BLaER1 treated with 17β-estradiol and CSF1 and Interleukin-3, amounts not matched to agents 10 nM and 100 nM (cell line): ENCODE data around the gene VBP1.
"Not testable (repeated sequence)": the region's sequence is repeated elsewhere in the genome, so short reads cannot be mapped to it uniquely, and the experiment has no call there.

Experiments
- H3K27ac ChIP-seq, 11 experiments: shearing (Covaris generic); formaldehyde crosslinking; 2 replicates each; pipeline ENCODE4 v1.8.1; 2022
- H3K27me3 ChIP-seq, 11 experiments: shearing (Covaris generic); formaldehyde crosslinking; 2 replicates each; pipeline ENCODE4 v1.8.1; 2022
- H3K36me3 ChIP-seq, 11 experiments: shearing (Covaris generic); formaldehyde crosslinking; 2 replicates each; pipeline ENCODE4 v1.8.1; 2022
- H3K4me1 ChIP-seq, 10 experiments: shearing (Covaris generic); formaldehyde crosslinking; 2 replicates each; pipeline ENCODE4 v1.8.1; 2022
- H3K4me2 ChIP-seq, 11 experiments: shearing (Covaris generic); formaldehyde crosslinking; 2 replicates each; pipeline ENCODE4 v1.8.1; 2022
- H3K4me3 ChIP-seq, 10 experiments: shearing (Covaris generic); formaldehyde crosslinking; 2 replicates each; pipeline ENCODE4 v1.8.1; 2022
- H3K9ac ChIP-seq, 11 experiments: shearing (Covaris generic); formaldehyde crosslinking; 2 replicates each; pipeline ENCODE4 v1.8.1; 2022
- H3K9me3 ChIP-seq, 11 experiments: shearing (Covaris generic); formaldehyde crosslinking; replicated peaks in 1 of 11; 2 replicates each; pipeline ENCODE4 v1.8.1; 2022
- H4K20me1 ChIP-seq, 11 experiments: shearing (Covaris generic); formaldehyde crosslinking; 2 replicates each; pipeline ENCODE4 v1.8.1; 2022
- Cebpa-rat ChIP-seq, 11 experiments: shearing (Covaris generic); IDR thresholded peaks; 2 replicates each; pipeline ENCODE4 v1.8.1; 2022

VBP1 gene

GRCh38 chrX:155216940-155217440 is 730 bp downstream of the VBP1 start:
- no peak for TF ChIP-seq Cebpa-rat (IDR thresholded peaks at IDR 0.05)
- H3K27me3 ChIP-seq: peaks cover 10 to 81% (median 63%) of the 10 kb centered on the region in 11 experiments; a peak in 21 of 22 replicates
- peak overlapping the region in 10 of 11 experiments; percentile 85 to 95 (median 89); a peak in 19 of 22 replicates for H3K27ac ChIP-seq
- peak overlapping the region; percentile 55 to 86 (median 69) for H3K4me2 ChIP-seq
- peaks cover 15 to 25% (median 20%) of the 10 kb centered on the region in 11 experiments for H3K36me3 ChIP-seq
- peaks cover 0 to 21% (median 9%) of the 10 kb centered on the region in 11 experiments; a peak in 11 of 22 replicates for H4K20me1 ChIP-seq
- H3K4me1 ChIP-seq: peaks cover 4 to 22% (median 18%) of the 10 kb centered on the region in 10 experiments; a peak in 14 of 20 replicates
- H3K9ac ChIP-seq: peak overlapping the region; percentile 88 to 92 (median 90)
- H3K4me3 ChIP-seq: peak overlapping the region; percentile 58 to 81 (median 71)
- H3K9me3 ChIP-seq: peaks cover 0 to 19% (median 16%) of the 10 kb centered on the region in 11 experiments; a peak in 19 of 22 replicates

- Histone ChIP-seq H4K20me1 (peaks cover 0 to 21% (median 9%) of the 10 kb centered on the region in 11 experiments; a peak in 11 of 22 replicates), H3K4me2 (peak overlapping the region in 4 of 11 experiments; percentile 4 to 86 (median 58); a peak in 5 of 22 replicates), H3K36me3 (peaks cover 25 to 40% (median 34%) of the 10 kb centered on the region in 11 experiments), H3K4me3 (no peak overlapping the region), H3K4me1 (peaks cover 4 to 21% (median 14%) of the 10 kb centered on the region in 10 experiments; a peak in 14 of 20 replicates), H3K9me3 (peaks cover 15 to 36% (median 32%) of the 10 kb centered on the region in 11 experiments; a peak in 21 of 22 replicates), H3K27ac (no peak overlapping the region), H3K27me3 (peaks cover 5 to 67% (median 48%) of the 10 kb centered on the region in 11 experiments; a peak in 20 of 22 replicates), H3K9ac (no peak overlapping the region)
- TF ChIP-seq Cebpa-rat (IDR thresholded peaks at IDR 0.05): no peak
Observed at GRCh38 chrX:155218777-155219176, 2.5 kb downstream of the VBP1 start.

GRCh38 chrX:155221351-155221750 is 5.1 kb downstream of the VBP1 start:
- no peak for TF ChIP-seq Cebpa-rat (IDR thresholded peaks at IDR 0.05)
- H3K27me3 ChIP-seq: peaks cover 4 to 46% (median 33%) of the 10 kb centered on the region in 11 experiments; a peak in 19 of 22 replicates
- peaks cover 17 to 48% (median 35%) of the 10 kb centered on the region in 11 experiments; a peak in 21 of 22 replicates for H3K9me3 ChIP-seq
- H3K4me2 ChIP-seq: no peak overlapping the region
- H3K36me3 ChIP-seq: peaks cover 25 to 58% (median 45%) of the 10 kb centered on the region in 11 experiments
- H4K20me1 ChIP-seq: peaks cover 0 to 30% (median 15%) of the 10 kb centered on the region in 11 experiments; a peak in 12 of 22 replicates
- H3K4me1 ChIP-seq: peaks cover 4 to 18% (median 12%) of the 10 kb centered on the region in 10 experiments; a peak in 11 of 20 replicates
- no peak overlapping the region for H3K9ac ChIP-seq
- no peak overlapping the region for H3K4me3 ChIP-seq
- H3K27ac ChIP-seq: no peak overlapping the region

DNA sequence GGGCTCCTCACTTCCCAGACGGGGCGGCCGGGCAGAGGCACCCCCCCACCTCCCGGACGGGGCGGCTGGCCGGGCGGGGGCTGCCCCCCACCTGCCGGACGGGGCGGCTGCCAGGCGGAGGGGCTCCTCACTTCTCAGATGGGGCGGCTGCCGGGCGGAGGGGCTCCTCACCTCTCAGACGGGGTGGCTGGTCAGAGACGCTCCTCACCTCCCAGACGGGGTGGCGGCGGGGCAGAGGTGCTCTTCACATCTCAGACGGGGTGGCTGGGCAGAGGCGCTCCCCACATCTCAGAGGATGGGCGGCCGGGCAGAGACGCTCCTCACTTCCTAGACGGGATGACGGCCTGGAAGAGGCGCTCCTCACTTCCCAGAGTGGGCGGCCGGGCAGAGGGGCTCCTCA is 7.5 kb downstream of the VBP1 start:
- not testable (repeated sequence) for H3K4me3 ChIP-seq, H3K4me2 ChIP-seq, H3K9ac ChIP-seq, H3K27ac ChIP-seq, H3K4me1 ChIP-seq
- H3K27me3 ChIP-seq: peaks cover 0 to 48% (median 32%) of the 10 kb centered on the region in 11 experiments
- H3K9me3 ChIP-seq: peaks cover 17 to 48% (median 35%) of the 10 kb centered on the region in 11 experiments; a peak in 21 of 22 replicates
- peaks cover 0 to 20% (median 6%) of the 10 kb centered on the region in 11 experiments; a peak in 10 of 22 replicates for H4K20me1 ChIP-seq
- H3K36me3 ChIP-seq: peaks cover 40 to 80% (median 65%) of the 10 kb centered on the region in 11 experiments

GRCh38 chrX:155225774-155226173 is 9.5 kb downstream of the VBP1 start:
- Histone ChIP-seq H3K27ac (no peak overlapping the region), H3K4me2 (no peak overlapping the region), H3K27me3 (peaks cover 0 to 59% (median 49%) of the 10 kb centered on the region in 11 experiments; a peak in 20 of 22 replicates), H3K4me1 (peaks cover 0 to 3% (median 0%) of the 10 kb centered on the region in 10 experiments; a peak in 3 of 20 replicates), H3K4me3 (no peak overlapping the region), H3K9ac (no peak overlapping the region), H3K36me3 (peaks cover 39 to 86% (median 73%) of the 10 kb centered on the region in 11 experiments), H4K20me1 (peaks cover 0 to 30% (median 7%) of the 10 kb centered on the region in 11 experiments; a peak in 11 of 22 replicates), H3K9me3 (peaks cover 17 to 44% (median 32%) of the 10 kb centered on the region in 11 experiments; a peak in 21 of 22 replicates)
- TF ChIP-seq Cebpa-rat (IDR thresholded peaks at IDR 0.05): peak in 1 of 11 experiments; percentile 13; a peak in 1 of 22 replicates

DNA sequence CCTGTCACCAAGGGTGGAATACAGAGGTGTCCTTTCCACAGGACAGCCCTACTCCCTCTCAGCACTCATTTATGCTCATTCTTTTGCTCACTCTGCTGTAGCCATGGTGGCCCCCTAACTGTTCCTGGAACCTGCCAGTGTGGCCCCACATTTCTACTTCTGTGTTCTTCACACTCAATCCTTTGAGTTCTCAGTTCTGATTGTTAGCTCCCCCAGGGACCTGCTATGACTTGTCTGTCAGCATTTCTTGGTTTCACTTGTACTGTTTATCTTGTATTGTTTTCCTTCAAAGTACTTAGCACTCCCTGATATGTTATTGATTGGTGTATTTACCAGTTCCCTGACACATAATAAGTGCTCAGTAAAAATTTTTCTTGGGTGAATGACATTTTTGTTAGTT is 14.9 kb downstream of the VBP1 start:
- Histone ChIP-seq H3K27ac (no peak overlapping the region), H4K20me1 (peaks cover 0 to 46% (median 16%) of the 10 kb centered on the region in 11 experiments; a peak in 12 of 22 replicates), H3K27me3 (peaks cover 0 to 69% (median 56%) of the 10 kb centered on the region in 11 experiments; a peak in 20 of 22 replicates), H3K9ac (no peak overlapping the region), H3K9me3 (no peaks in the 10 kb centered on the region), H3K4me2 (0 out of 22 replicates have a peak overlapping the region, but pooled peaks of 2 of the 11 experiments have one; percentile 8 to 14), H3K4me1 (peaks cover 0 to 8% (median 0%) of the 10 kb centered on the region in 10 experiments; a peak in 3 of 20 replicates), H3K4me3 (no peak overlapping the region), H3K36me3 (peaks cover 33 to 81% (median 64%) of the 10 kb centered on the region in 11 experiments)
- no peak for TF ChIP-seq Cebpa-rat (IDR thresholded peaks at IDR 0.05)

- Histone ChIP-seq H3K4me1 (peaks cover 0 to 5% (median 0%) of the 10 kb centered on the region in 10 experiments; a peak in 3 of 20 replicates), H3K4me3 (no peak overlapping the region), H3K27ac (no peak overlapping the region), H3K4me2 (no peak overlapping the region), H3K27me3 (peaks cover 4 to 67% (median 33%) of the 10 kb centered on the region in 11 experiments; a peak in 15 of 22 replicates), H3K9ac (no peak overlapping the region), H3K9me3 (no peaks in the 10 kb centered on the region), H3K36me3 (peaks cover 45 to 74% (median 63%) of the 10 kb centered on the region in 11 experiments), H4K20me1 (peaks cover 0 to 27% (median 8%) of the 10 kb centered on the region in 11 experiments; a peak in 10 of 22 replicates)
- no peak for TF ChIP-seq Cebpa-rat (IDR thresholded peaks at IDR 0.05)
Observed at GRCh38 chrX:155235891-155236290, 19.6 kb downstream of the VBP1 start.

GRCh38 chrX:155237719-155238118 is 21.5 kb downstream of the VBP1 start:
- peaks cover 37 to 62% (median 53%) of the 10 kb centered on the region in 11 experiments for H3K36me3 ChIP-seq
- H3K27ac ChIP-seq: no peak overlapping the region
- peaks cover 0 to 18% (median 0%) of the 10 kb centered on the region in 11 experiments; a peak in 3 of 22 replicates for H4K20me1 ChIP-seq
- H3K4me2 ChIP-seq: no peak overlapping the region
- H3K4me1 ChIP-seq: peaks cover 0 to 10% (median 3%) of the 10 kb centered on the region in 10 experiments; a peak in 6 of 20 replicates
- H3K9ac ChIP-seq: no peak overlapping the region
- peaks cover 4 to 65% (median 31%) of the 10 kb centered on the region in 11 experiments; a peak in 14 of 22 replicates for H3K27me3 ChIP-seq
- H3K4me3 ChIP-seq: no peak overlapping the region
- TF ChIP-seq Cebpa-rat (IDR thresholded peaks at IDR 0.05): no peak
- H3K9me3 ChIP-seq: no peaks in the 10 kb centered on the region
